ENCODE results near the gene TGFBRAP1. TPM values are rescaled to one million over a fixed set of nuclear protein-coding genes. Genes with fewer than 3 reads are reported as not detected.

The TGFBRAP1 gene
- total and polyA plus RNA-seq, 4 donors, result 1.8 to 10.4 (median 6.8) TPM

- 94% methylated on average over 10 of the region's 10 CpGs for WGBS
- no peaks in the 10 kb centered on the region for H3K9me3 ChIP-seq (ENCODE audit: control insufficient read depth in 4 of 4, low read length in 3 of 4)
These were observed 49.3 kb downstream of the TGFBRAP1 start for GRCh38 chr2:105280281-105280680.

GRCh38 chr2:105279126-105279525 lies 50.4 kb downstream of the TGFBRAP1 start:
- peaks cover 8 to 53% (median 32%) of the 10 kb centered on the region in 4 donors for H3K36me3 ChIP-seq (ENCODE audit: control insufficient read depth in 4 of 4, insufficient read depth in 3 of 4, low read depth in 1 of 4, low read length in 3 of 4)
- no peak overlapping the region for H3K27ac ChIP-seq (ENCODE audit: low read depth in 1 of 2, low read length in 2 of 2)
- H3K4me1 ChIP-seq (ENCODE audit: control insufficient read depth in 4 of 4, insufficient read depth in 4 of 4, low read length in 3 of 4), result no peaks in the 10 kb centered on the region
- no peaks in the 10 kb centered on the region for H3K27me3 ChIP-seq (ENCODE audit: control insufficient read depth in 4 of 4, insufficient read depth in 4 of 4, low read length in 3 of 4)
- H3K9me3 ChIP-seq (ENCODE audit: control insufficient read depth in 4 of 4, low read length in 3 of 4), result no peaks in the 10 kb centered on the region
- no peak overlapping the region for H3K4me3 ChIP-seq (ENCODE audit: low read depth in 1 of 3, low read length in 3 of 3)
- no peak overlapping the region for H3K9ac ChIP-seq (ENCODE audit: low read depth in 1 of 2, low read length in 2 of 2)
- WGBS, result 100% methylated on average over 1 of the region's 1 CpG
- DNase-seq (ENCODE audit: low spot score), result no peak
- TF ChIP-seq HNF4A (conservative IDR thresholded peaks at IDR 0.05) (no peak), FOXA1 (IDR thresholded peaks at IDR 0.05) (no peak), CTCF (IDR thresholded peaks at IDR 0.05; ENCODE audit: low read depth, low read length, missing input control) (no peak), SP1 (IDR thresholded peaks at IDR 0.05) (no peak), EGR1 (IDR thresholded peaks at IDR 0.05; ENCODE audit: low read depth in 2 of 2) (no peak), YY1 (IDR thresholded peaks at IDR 0.05) (no peak), GABPA (IDR thresholded peaks at IDR 0.05 in 1 of 2, conservative IDR thresholded peaks at IDR 0.05 in 1 of 2) (no peak)

More at GRCh38 chr2:105280281-105280680, 49.3 kb downstream of the TGFBRAP1 start:
- Histone ChIP-seq H3K27ac (ENCODE audit: low read depth in 1 of 2, low read length in 2 of 2) (no peak overlapping the region), H3K36me3 (ENCODE audit: control insufficient read depth in 4 of 4, insufficient read depth in 3 of 4, low read depth in 1 of 4, low read length in 3 of 4) (peaks cover 10 to 53% (median 31%) of the 10 kb centered on the region in 4 donors), H3K4me1 (ENCODE audit: control insufficient read depth in 4 of 4, insufficient read depth in 4 of 4, low read length in 3 of 4) (no peaks in the 10 kb centered on the region), H3K9ac (ENCODE audit: low read depth in 1 of 2, low read length in 2 of 2) (no peak overlapping the region), H3K27me3 (ENCODE audit: control insufficient read depth in 4 of 4, insufficient read depth in 4 of 4, low read length in 3 of 4) (no peaks in the 10 kb centered on the region), H3K4me3 (ENCODE audit: low read depth in 1 of 3, low read length in 3 of 3) (no peak overlapping the region)
- TF ChIP-seq SP1 (IDR thresholded peaks at IDR 0.05), result no peak
- TF ChIP-seq RAD21 (IDR thresholded peaks at IDR 0.05), result no peak
- no peak for TF ChIP-seq CTCF (IDR thresholded peaks at IDR 0.05; ENCODE audit: low read depth, low read length, missing input control)
- TF ChIP-seq TAF1 (conservative IDR thresholded peaks at IDR 0.05), result no peak
- no peak for TF ChIP-seq MAX (IDR thresholded peaks at IDR 0.05)
- no peak for TF ChIP-seq RXRA (IDR thresholded peaks at IDR 0.05)
- TF ChIP-seq YY1 (IDR thresholded peaks at IDR 0.05), result no peak
- no peak for TF ChIP-seq ATF3 (IDR thresholded peaks at IDR 0.05)
- TF ChIP-seq REST (IDR thresholded peaks at IDR 0.05), result no peak
- no peak for DNase-seq (ENCODE audit: low spot score)

All from liver (tissue), 9 donors.